ENCODE data around the gene BACE2. TPM values are rescaled to one million over a fixed set of nuclear protein-coding genes. Genes with fewer than 3 reads are reported as not detected.

The BACE2 gene
- total and polyA plus RNA-seq, 12 donors = 4.5 to 36.5 (median 15.1) TPM

Small RNAs within 50 kb of the gene (microRNA-seq; reads per million reads assigned to microRNA genes)
- 0 reads per million in 2 donors for gene MIR3197

Other genes starting within 250 kb of the BACE2 start
- gene FAM3B, start 148.6 kb downstream of the BACE2 start, total RNA-seq = under 1 TPM in 4 of 10 donors, not detected in 6; 0.25 to 0.42 (median 0.35) TPM
- gene FAM3B, start 148.6 kb downstream of the BACE2 start, polyA plus RNA-seq = under 1 TPM; 0.04 to 0.29 TPM
- 10 to 100 TPM in 3 of 10 donors, 1 to 10 TPM in 7; 3.9 to 22.9 (median 7.3) TPM for gene MX2, start 193.9 kb downstream of the BACE2 start, total RNA-seq
- gene MX2, start 193.9 kb downstream of the BACE2 start, polyA plus RNA-seq = 1 to 10 TPM; 3.0 to 7.2 TPM

Data from heart right ventricle (tissue), 12 donors.